CD4-positive, alpha-beta T cell treated with Interleukin-2 at 100 ng/mL for 4 hours (primary cell): ENCODE data around the gene AGAP1.

ENCODE experiments used
- DNase-seq: peaks from one replicate; pipeline ENCODE4 v3.0.0-alpha.2; 2020; ENCODE audit warnings: low spot score

The AGAP1 gene

DNA sequence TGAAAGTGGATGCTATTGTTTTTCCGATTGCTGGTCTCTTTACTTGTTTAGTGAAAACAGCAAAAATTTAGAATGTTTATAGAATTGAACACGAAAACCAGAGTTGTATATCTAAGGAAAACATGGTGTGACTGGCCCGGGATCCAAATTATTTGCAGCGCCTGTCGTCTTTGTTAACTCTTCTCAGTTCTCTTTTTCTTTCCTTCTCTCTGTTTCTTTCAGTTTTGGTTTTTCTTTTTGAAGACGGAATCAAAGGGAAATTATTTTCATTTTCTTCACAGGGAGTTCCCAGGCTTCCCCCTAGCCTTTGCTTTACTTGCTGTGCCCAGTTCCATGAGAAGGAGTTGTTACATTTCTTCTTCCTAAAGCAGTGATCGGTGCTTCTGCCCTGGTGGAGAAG is 76.0 kb downstream of the AGAP1 start:
- no peak for DNase-seq

DNA sequence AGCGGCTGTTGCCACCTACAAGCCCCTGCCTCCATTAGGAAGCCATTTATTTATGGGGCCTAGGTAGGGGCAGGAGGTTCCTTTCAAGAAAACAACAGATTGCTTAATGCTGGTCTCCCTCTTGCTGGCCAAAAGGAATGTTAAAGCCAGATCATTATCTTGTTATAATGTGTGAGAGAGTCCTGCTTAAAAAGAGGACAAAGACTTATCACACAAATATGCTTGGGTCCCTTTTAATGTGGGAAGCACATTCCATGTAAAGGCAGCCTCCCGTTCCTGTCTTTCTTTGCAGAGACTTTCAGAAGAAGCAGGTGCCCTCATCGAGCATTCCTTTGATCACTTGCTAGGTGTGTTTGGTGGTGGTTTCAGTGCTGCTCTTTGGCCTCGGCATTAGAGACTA is 76.4 kb downstream of the AGAP1 start:
- no peak for DNase-seq

DNA sequence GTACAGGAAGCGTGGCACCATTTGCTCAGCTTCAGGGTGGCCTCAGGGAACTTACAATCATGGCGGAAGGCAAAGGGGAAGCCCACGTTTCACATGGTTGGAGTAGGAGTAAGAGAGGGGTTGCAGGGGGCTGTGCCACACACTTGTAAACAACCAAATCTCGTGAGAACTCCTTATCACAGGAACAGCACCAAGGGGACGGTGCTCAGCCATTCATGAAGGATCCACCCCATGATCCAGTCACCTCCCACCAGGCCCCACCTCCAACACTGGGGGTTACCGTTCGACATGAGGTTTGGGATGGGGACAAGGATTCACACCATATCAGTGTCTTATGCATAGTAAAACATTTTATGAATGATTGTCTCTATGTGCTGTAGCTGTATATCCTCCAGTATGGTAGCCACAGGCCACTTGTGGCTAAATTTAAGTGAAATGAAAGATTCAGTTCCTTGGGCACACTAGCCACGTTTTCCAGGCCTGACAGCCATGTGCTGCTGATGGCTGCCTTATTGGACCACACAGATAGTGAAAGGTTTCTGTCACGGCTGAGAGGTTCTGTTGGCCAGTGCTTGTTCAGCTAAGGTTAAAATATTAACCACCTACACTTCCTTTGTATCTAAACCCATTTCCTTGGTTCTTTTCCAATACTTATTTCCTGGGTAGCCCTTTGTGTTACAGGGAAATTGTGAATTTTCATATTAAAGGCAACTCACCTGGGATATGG is 77.3 kb downstream of the AGAP1 start:
- no peak for DNase-seq

DNA sequence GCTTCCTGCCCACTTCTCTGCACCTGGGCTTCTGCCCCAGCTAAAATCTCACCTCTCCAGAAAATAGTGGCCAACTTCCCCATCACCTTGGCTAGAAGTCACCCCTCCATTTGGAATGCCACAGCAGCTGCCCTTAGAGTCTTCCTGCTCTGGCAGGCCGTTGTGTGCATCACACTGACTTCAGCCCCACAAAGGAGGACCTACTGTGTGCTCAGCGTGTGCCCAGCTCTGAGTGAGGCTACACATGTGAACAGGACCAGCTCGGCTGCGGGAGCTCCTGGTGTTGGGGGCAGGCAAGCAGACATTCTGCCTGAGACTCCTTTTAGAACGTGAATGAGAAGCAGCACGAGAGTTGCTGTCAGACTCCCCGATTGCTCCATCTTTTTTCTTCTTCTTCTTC is 78.7 kb downstream of the AGAP1 start:
- no peak for DNase-seq

DNA sequence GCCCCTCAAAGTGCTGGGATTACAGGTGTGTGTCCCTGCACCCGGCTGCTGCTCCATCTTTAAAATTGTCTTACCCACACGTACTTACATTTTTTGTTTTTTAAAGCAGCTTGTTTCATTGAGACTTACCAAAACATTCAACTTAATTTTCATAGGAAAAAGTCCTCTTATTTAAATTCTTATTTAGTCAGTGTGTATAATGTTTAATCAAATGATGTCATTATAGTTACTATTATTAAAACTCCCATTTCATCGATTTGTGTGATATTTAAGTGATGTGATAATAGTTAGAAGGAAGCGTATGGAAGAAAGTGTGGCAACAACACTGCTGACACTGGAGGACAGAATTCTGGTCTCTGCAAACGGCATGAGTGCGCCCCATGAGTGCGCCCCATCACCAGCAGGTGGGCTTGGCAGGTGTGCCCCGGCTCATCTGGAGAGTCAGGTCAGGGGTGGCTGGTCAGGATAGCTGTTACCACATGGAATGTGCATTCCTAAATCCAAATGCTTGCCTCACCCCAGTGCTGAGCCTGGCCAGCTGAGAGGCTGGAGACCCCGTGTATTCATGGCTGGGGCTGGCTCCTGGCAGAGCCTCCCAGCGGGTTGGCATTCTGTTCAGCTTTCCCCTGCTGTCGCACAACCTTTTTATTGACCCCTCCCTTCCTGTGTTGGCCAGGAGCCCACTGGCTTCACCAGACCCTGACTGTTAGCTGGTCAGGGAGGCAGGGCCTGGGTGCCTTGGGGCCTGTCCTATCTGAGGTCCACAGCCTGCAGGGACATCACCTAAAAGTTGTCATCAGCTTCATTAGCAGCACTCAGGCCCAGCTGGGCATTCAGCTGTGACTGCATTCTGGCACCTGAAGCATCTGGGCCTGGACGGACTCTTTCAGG is 79.7 kb downstream of the AGAP1 start:
- no peak for DNase-seq

DNA sequence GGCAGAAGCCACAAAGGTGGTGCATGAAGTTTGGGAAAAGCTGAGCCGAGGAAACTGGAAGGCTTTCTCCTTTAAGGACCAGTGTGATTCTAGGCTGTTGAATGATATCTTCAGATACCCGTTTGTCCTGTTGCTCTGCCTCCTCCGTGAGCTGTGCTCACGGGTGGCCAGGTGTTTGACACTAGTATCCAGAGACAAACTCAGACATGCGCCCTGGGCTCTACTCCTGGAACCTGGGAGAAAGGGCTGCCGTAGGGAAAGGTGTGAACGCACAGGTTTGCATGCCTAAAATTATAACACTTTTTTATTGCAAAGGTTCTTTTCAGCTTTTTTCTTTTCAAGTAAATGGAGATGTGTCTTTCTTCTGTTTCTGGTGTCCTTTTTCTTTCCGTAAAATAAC is 81.6 kb downstream of the AGAP1 start:
- no peak for DNase-seq

DNA sequence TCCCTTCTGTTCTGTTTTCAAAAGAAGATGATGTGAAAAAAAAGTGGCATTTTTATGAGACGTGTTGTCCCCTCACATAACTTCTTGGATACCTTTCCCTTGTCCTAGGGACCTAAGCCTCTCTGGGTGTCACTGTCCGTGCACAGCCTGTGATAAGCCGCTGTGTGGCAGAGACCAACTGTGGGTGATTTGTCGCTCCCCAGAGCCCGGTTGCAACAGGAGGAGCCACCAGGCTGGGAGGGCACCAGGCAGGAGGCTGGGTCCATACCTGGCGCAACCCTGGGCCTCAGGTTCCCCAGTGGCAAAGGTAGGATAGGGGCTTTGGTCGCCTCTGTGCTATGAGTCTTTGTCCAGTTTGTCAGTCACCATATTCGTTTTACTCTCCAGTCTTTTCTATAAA is 82.1 kb downstream of the AGAP1 start:
- no peak for DNase-seq

DNA sequence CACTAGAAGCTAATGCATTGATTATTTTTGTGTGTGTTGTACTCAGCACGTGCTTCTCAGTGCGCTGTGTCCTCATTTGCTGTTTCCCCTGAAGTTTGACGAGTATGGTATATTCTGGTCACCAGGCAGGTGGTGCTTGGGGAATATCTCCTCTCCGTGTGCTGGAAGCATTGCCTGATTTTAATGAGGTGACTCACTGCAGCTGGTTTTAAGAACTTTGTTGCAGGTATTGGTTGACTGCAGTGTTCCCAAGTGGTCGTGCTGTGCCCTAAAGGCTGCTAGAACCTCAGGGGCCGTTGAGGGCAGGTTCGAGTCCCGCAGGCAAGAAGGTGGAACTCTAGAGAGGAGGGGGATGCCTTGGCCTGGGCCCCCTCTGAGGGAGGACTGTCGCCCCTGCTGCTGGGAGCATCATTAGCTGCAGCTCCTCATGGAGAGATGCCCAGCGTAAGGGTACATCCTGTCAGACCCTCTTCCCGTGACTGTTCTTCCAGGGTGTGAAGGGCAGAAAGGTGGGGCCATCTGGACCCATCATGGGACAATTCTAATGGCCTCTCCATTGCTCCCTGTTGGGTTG is 82.6 kb downstream of the AGAP1 start:
- no peak for DNase-seq

DNA sequence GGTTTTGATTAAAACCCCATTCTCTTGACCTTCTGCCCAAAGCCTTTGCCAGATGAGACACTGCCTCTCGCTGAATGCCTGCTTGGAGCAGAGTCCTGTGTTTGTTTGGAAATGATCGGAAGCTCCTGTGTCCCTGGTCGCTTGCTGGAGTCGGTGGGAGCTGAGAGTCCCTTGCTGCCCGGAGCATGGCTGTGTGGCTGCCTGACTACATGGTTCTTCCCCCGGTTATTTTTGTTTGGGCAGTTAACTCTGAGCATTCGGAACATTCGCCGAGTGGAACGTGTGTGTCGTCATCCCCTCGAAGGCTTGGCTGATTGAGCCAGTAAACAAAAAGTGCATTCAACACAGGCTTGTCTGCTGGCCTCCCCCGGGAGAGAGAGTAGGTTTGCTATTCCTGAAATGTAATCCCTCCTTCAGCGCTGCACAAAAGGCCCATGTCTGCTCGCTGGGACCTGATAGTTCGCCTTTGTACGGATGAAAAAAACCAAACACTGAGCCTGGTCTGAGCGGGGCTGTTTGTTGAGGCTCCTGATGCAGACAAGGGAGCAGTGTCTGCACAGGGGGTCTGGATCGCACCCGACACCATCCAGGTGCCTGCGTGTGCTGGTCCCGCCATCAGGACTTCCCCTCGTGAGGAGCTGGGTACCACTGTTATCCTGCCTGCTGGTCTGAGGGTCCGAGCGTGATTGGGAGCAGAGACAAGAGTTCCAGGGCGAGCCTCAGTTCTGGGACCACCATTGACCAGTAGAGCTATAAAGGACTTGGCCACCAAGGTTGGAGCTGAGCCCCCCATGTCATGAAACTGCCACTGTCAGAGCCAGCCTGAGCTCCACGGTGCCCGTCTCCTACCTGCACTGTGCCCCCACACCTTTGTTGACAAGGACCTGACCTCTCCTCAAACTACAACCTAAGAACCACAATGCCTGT is 83.8 kb downstream of the AGAP1 start:
- DNase-seq, result no peak

DNA sequence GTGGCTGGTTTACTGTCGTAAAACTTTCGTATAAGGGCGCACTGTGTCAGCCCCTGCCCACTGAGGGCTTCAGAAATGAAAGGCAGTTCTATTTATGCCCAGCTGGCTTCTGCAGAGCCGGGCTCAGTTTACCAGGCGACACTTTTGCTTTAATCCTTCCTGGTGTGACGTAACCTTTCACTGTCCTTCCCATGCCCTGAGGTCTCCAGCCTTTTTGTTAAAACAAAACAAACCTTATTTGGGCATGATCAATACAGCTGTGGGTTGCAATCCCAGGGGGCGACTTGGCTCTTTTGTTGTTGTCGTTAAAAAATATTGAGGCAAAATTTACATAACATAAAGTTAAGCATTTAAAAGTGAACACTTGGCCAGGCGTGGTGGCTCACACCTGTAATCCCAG is 85.3 kb downstream of the AGAP1 start:
- no peak for DNase-seq

DNA sequence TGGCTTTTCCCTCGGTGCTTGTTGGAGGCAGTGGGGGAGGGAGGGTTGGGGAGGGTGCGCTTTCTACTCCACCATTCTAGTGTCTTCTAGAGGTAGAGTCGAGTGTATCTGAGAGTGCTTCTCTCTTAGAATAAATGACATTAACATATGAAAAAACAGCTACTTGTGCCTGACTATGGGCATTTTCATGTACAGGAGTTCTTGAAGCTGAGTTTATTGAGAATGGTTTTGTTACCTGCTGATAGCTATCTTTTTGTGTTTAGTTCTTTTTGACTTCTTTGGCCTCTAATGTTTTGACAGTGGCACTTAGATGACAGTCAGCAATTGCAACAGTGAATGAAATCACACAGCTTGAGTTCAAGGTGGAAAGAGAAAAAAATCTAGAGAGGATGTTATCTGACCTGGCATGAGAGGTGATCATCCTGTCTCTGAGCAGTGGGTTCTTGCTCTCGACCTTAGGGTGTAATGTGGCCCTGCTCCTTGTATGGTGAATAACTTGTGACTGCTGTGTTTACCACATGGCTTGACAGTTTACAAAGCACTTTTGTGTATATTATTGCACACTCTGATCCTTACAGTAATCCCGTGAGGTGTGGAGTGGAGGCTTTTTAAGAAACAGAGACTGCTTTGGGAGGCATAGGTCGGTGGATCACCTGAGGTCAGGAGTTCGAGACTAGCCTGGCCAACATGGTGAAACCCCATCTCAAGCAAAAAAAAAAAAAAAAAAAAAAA is 86.7 kb downstream of the AGAP1 start:
- no peak for DNase-seq

DNA sequence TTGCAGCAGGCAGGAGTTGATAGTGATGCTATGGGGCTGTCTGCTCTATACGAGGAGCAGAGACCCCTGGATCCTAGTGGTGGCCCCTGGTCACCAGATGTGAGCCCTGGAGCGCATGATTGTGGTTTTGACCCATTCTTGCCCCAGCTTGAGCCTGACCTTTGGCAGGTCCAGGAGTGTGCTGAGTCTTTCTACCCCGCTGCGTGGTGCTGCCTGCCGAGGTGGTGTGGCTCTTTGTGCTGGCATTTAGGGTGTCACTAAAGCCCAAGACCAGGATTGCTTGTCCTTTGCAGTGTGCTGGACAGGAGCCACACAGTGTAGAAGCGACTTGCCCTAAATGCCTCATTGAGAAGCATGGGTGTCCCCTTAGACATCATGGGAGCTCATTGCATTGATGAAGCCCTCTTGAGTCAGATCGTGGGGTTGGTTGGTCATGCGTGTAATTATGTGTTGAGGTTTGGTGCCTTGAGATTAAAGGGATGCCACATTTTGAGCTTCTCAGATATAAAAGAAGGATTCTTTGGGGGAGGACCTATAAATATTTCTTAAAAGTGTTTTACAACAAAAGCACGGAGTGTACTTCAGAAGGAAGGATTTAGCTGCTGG is 88.3 kb downstream of the AGAP1 start:
- no peak for DNase-seq

DNA sequence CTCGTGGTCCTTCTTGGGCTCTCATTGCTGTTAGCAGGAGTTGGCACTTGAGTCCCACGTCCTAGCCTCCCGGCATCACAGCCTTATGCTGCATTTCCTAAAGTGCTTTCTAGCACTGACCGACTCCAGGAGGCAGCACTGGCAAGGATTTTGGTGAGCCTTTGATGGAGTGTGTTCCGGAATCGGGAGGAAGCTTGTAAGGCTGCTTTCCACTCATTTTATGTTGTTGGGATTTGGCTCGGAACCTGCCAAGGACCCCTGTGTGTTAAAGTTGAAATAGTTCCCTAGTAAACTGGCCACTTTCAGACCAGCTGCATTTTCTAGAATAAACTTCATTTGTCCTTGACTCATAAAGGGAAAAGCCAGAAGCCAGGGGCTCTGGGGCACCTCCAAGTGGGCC is 88.9 kb downstream of the AGAP1 start:
- no peak for DNase-seq

DNA sequence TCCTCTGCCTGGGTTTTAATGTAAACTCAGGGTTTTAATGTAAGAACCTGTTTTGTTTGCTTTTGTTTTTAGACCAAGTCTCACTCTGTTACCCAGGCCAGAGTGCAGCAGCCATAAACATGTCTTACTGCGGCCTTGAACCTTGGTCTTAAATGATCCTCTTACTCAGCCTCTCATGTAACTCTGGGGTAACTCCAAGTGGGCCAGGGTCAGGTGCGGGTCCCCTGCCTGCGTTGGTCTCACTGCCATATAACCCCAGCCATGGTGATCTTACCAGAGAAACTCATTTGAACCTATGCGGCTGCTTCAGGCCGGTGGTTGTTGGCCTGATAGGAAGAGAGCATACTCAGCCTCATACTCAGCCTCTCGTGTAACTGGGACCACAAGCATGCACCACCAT is 89.3 kb downstream of the AGAP1 start:
- DNase-seq, result no peak

DNA sequence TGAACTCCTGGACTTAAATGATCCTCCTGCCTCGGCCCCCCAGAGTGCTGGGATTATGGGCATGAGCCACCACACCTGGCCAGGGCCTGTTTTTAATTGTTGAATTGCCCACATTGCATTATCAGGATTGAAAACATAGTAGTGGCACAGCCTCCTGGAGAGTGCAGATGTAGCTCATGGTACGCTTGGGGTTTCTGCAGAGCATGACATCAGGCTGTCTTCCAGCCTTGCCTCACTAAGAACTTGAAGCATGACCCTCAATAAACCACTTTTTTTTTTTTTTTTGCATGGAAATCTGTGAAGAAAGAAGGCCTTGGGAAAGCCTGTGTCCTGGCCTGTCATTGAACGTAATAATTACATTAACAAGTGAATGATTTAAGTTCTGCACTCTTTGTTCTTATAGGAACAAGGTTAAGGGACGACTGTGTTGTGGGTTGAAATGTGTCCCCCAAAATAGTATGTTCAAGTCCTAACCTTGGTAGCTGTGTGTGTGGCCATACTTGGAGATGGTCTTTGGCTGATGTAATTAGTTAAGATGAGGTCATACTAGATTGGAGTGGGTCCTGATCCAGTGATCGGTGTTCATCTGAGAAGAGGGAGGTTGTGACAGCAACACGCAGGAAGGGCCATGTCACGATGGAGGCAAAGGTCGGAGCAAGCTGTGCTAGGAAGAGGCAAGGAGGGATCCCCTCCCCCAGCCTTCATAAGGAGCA is 90.2 kb downstream of the AGAP1 start:
- no peak for DNase-seq

DNA sequence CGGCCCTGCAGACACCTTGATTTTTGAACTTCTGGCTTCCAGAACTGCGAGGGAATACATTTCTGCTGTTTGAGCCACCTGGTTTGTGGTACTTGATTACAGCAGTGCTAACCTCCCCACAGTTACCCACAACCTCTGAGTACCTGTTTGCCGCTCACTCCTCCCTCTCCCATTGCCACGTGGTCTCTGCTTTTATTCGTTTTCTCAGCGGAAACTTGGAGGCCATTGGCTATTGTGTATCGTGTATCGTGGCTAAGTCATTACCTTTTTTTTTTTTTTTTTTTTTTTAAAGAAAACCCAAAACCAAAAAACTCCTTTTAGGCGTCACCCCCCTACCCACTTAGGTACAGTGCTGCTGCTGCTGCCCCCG is 90.8 kb downstream of the AGAP1 start:
- no peak for DNase-seq

DNA sequence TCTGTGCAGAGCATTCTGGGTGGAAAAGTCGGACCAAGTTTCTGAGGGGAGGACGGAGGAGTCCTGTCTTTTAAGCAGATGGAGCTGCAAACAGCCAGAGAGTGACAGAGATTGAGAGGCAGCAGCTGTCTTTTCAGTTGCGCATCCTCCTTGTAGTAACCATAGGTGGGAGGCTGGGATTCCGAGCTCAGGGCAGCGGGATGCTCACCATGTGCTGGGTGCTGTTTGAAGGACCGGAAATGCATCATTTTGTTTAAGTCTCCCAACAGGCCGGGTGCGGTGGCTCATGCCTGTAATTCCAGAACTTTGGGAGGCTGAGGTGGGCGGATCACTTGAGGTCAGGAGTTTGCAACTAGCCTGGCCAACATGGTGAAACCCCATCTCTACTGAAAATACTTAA is 93.4 kb downstream of the AGAP1 start:
- DNase-seq, result no peak

DNA sequence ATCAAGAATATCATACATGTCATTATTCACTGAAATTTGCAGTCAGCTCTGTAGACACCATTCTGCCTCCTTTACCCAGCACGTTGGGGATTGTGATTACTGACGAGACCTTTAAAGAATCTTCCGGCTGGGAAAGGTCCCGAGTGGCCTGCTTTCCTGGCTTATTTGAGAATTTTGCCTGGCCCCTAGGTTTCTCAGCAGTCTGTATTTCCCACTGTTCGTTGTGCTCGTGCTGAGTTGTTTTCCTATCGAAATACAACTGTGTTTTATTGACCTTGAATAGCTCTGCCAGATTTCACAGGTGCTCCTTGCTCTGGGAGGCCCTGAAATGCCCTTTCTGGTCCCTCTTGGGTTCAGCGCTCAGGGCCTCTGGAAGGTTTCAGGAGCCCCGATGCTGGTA is 94.9 kb downstream of the AGAP1 start:
- DNase-seq, result no peak

DNA sequence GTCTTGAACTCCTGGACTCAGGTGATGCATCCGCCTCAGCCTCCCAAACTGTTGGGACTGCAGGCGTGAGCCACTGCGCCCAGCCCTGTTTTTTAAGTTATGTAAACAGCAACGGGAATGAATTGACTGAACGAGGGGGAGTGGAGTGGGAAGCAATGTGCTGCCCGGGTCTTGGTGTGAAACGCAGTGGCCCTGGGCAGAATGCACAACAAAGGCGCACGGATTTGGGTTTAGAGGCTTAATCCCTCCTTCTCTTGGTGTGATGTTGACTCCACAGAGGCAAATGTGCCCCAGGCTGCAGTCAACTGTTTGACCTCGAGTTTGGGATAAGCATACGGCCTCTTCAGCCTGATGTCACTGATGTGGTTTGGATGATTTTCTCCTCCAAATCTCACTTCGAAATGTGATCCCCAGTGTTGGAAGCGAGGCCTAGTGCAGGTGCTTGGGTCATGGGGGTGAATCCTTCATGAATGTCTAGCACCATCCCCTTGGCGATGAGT is 97.4 kb downstream of the AGAP1 start:
- DNase-seq, result no peak

DNA sequence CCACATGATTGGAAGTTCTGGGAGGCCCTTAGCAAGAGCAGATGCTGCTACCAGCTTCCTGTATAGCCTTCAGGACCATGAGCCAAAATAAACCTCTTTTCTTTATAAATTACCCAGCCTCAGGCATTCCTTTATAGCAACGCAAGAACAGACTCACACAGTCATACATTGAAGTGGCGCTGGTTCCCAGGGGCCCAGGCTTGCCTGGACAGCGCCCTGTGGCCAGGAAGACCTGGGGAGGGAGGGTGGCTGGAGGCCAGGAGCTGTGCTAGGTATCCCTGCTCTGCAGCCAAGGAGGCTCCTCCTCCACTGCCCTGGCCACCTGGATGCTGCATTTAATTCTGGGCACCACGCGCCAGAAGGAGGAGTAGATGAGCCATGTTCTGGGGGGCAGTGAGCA is 98.1 kb downstream of the AGAP1 start:
- DNase-seq, result no peak
